ENCODE results near the gene ADCY10. TPM values are rescaled to one million over a fixed set of nuclear protein-coding genes. Genes with fewer than 3 reads are reported as not detected.

ADCY10 gene
- total and polyA plus RNA-seq, 9 of the 15 experiments (the other 6 are each of a cell fraction or from before 2014, with no cell fraction given), result 0.08 to 0.86 (median 0.22) TPM

- Histone ChIP-seq H3K4me3 (no peak overlapping the region), H3K27ac (ENCODE audit: extremely low read depth, low read depth, low read length) (no peak overlapping the region), H3K4me1 (replicated peaks in 1 of 2; ENCODE audit: control insufficient read depth in 2 of 2, insufficient read depth in 2 of 2, low read length in 2 of 2) (peaks cover 5 to 32% of the 10 kb centered on the region in 2 experiments; a peak in 4 of 5 replicates), H3K36me3 (ENCODE audit: control insufficient read depth, insufficient read depth, low read length) (no peaks in the 10 kb centered on the region), H3K9ac (ENCODE audit: insufficient read depth in 1 of 2, low read depth in 2 of 2, low read length in 2 of 2) (no peak overlapping the region), H4K20me1 (replicated peaks; ENCODE audit: control insufficient read depth, insufficient read depth, low read length) (no peaks in the 10 kb centered on the region), H3K4me2 (ENCODE audit: insufficient read depth, low read length) (no peak overlapping the region), H3K79me2 (ENCODE audit: control insufficient read depth, insufficient read depth, low read length) (no peaks in the 10 kb centered on the region), H3K27me3 (ENCODE audit: control insufficient read depth in 2 of 2, insufficient read depth in 2 of 2, low read length in 2 of 2) (no peaks in the 10 kb centered on the region), H3K9me3 (replicated peaks; ENCODE audit: control insufficient read depth, insufficient read depth, low read depth, low read length) (no peaks in the 10 kb centered on the region), H3K9me1 (ENCODE audit: control insufficient read depth, insufficient read depth, low read length) (no peaks in the 10 kb centered on the region), H2AFZ (ENCODE audit: low read depth, low read length) (no peak overlapping the region)
- ChIA-PET CTCF (ENCODE audit: low intra/inter-chr PET ratio) (no interaction called here), POLR2A (interaction anchor here (0.5 kb wide), 1 partner anchor 97 kb away, joined by 4 read pairs; no protein-coding TSS in a partner anchor)
- BruUV-seq (replicated peaks), result no TSS peak
- TF ChIP-seq PREB (CRISPR knock-in tag; IDR thresholded peaks at IDR 0.05), result no peak
- no peak for TF ChIP-seq E4F1 (CRISPR knock-in tag; IDR thresholded peaks at IDR 0.05; ENCODE audit: borderline replicate concordance)
- TF ChIP-seq C11orf30 (IDR thresholded peaks at IDR 0.05; ENCODE audit: low read depth), result peak; percentile 57; the same call in 1 of the 2 replicates
- peak; percentile 57 for TF ChIP-seq ZNF316 (IDR thresholded peaks at IDR 0.05)
- no peak for TF ChIP-seq RCOR1 (IDR thresholded peaks at IDR 0.05; ENCODE audit: borderline replicate concordance in 1 of 2, low read depth in 2 of 2, low read length in 2 of 2)
- 0 out of 2 replicates have a peak, but pooled peaks have one; percentile 8 for TF ChIP-seq MAFG (tag; conservative IDR thresholded peaks at IDR 0.05)
- no peak for ATAC-seq
- no peak for DNase-seq (ENCODE audit: extremely low read depth in 1 of 4, low spot score in 3 of 4)
- intact Hi-C loops (cut with micrococcal nuclease) (no loop called here), in situ Hi-C loops (cut with MboI) (no loop called here)
- no peak for FAIRE-seq
Measured at GRCh38 chr1:167833904-167834303, 80.0 kb downstream of the ADCY10 start.
